Subcutaneous abdominal adipose tissue (tissue), 5 donors: ENCODE data around the gene POM121L2.
A peak's percentile ranks its signal among the peaks of the same experiment; 100 is the strongest.

ENCODE experiments used
- H3K27ac ChIP-seq: one replicate; pipeline ENCODE4 v1.7.0; 2013; ENCODE audit warnings: low read depth, mild to moderate bottlenecking, inconsistent platforms, low read length, moderate library complexity
- H3K27me3 ChIP-seq, 5 donors: one replicate each; pipeline ENCODE4 v1.7.0; 2013; ENCODE audit warnings: low read length in 5 of 5, inconsistent platforms in 1 of 5; ENCODE audit not compliant: control insufficient read depth in 5 of 5, insufficient read depth in 4 of 5
- H3K36me3 ChIP-seq, 5 donors: one replicate each; pipeline ENCODE4 v1.7.0; 2013; ENCODE audit warnings: low read length in 5 of 5; ENCODE audit not compliant: control insufficient read depth in 5 of 5, insufficient read depth in 5 of 5
- H3K4me1 ChIP-seq, 5 donors: one replicate each; pipeline ENCODE4 v1.7.0; 2013; ENCODE audit warnings: low read length in 5 of 5, mild to moderate bottlenecking in 3 of 5, moderate library complexity in 1 of 5; ENCODE audit not compliant: control insufficient read depth in 5 of 5, insufficient read depth in 5 of 5
- H3K4me3 ChIP-seq, 5 donors: one replicate each; pipeline ENCODE4 v1.7.0; 2013; ENCODE audit warnings: low read length in 5 of 5, low read depth in 1 of 5
- H3K9ac ChIP-seq, 5 donors: one replicate each; pipeline ENCODE4 v1.7.0; 2013; ENCODE audit warnings: low read length in 5 of 5, mild to moderate bottlenecking in 4 of 5, moderate library complexity in 3 of 5
- H3K9me3 ChIP-seq, 5 donors: one replicate each; pipeline ENCODE4 v1.7.0; 2013; ENCODE audit warnings: low read length in 5 of 5; ENCODE audit not compliant: control insufficient read depth in 5 of 5
- donor health status: healthy.
- donor health status: healthy.
- donor health status: healthy.
- donor health status: healthy.
- donor health status: healthy.

Gene POM121L2

DNA sequence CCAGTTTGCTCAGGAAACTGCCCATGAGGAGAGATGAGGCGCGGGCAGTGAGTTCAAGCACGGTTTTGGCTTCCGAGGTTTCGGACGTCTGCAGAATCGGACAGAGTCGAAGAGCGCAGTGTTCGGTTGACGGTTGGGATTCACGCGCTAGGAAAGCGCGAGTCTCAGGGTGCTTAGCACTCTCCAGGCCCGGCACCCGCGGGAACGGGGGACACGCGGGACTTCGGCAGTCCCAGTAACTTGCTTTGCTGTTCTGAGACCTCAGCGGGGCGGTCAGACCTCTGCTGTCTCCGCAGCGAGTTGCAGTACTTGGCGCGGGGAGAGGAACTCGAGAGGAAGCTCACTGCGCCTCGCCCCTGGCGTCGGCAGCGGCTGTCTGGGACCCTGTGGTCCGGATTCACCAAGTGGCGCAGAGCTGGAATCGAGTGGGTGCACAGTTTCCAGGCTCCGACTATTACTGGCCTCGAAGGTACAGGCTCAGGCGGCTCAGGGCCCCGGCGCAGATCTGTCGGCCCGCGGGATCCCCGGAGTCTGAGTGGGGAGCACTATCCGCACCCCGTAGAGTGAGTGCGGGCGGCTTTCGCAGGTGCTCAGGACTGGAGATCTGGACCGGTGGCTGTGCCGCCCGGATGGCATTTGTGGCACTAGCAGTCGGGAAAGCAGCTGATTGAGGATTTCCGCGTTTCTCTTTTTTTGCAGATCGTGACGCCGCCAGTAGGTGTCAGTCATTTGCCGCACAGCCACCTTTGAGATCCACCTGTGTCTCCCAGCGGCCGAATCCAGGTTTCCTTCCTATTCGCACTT, at the start of gene POM121L2:
Gene POM121L2 (minus strand): TSS at position 128 of the 804 bp plus-strand sequence. CDS start 103 bp downstream, at position 25.
- H3K4me1 ChIP-seq, result peaks cover 0 to 15% (median 12%) of the 10 kb centered on the region in 5 donors
- H3K27ac ChIP-seq, result no peak within 1 kb of the TSS
- peak within 1 kb of the TSS; percentile 56 to 72 (median 70) for H3K4me3 ChIP-seq
- no peaks in the 10 kb centered on the region for H3K36me3 ChIP-seq
- peaks cover 9 to 46% (median 29%) of the 10 kb centered on the region in 5 donors for H3K27me3 ChIP-seq
- no peaks in the 10 kb centered on the region for H3K9me3 ChIP-seq
- peak within 1 kb of the TSS in 4 of 5 donors; percentile 22 to 64 (median 58) for H3K9ac ChIP-seq

GRCh38 chr6:27359231-27359630, 47.2 kb upstream of the POM121L2 start:
- H3K4me1 ChIP-seq, result no peaks in the 10 kb centered on the region
- peak overlapping the region in 2 of 5 donors; percentile 1 to 12 for H3K4me3 ChIP-seq
- H3K9me3 ChIP-seq, result peaks cover 10 to 32% (median 23%) of the 10 kb centered on the region in 5 donors

DNA sequence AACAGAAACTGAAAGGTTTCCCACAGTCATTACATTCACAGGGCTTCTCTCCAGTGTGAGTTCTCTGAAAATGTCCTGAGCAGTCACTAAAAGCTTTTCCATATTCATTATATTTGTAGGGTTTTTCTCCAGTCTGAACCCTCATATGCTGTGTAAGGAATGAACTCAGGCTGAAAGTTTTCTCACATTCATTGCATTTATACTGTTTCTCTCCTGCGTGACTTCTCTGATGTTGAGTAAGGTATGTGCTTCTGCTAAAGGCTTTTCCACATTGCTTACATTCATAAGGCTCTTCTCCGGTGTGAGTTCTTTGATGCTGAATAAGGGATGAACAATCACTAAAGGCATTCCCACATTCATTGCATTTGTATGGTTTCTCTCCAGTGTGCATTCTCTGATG, 46.7 kb upstream of the POM121L2 start:
- no peaks in the 10 kb centered on the region for H3K4me1 ChIP-seq
- no peak overlapping the region for H3K4me3 ChIP-seq
- peaks cover 4 to 29% (median 12%) of the 10 kb centered on the region in 5 donors for H3K36me3 ChIP-seq
- H3K9ac ChIP-seq, result no peak overlapping the region
- no peak overlapping the region for H3K27ac ChIP-seq
- H3K9me3 ChIP-seq, result peaks cover 10 to 33% (median 26%) of the 10 kb centered on the region in 5 donors
- H3K27me3 ChIP-seq, result no peaks in the 10 kb centered on the region

More at GRCh38 chr6:27359231-27359630, 47.2 kb upstream of the POM121L2 start:
- Histone ChIP-seq H3K36me3 (peaks cover 4 to 29% (median 12%) of the 10 kb centered on the region in 5 donors), H3K27me3 (no peaks in the 10 kb centered on the region), H3K27ac (no peak overlapping the region), H3K9ac (no peak overlapping the region)

DNA sequence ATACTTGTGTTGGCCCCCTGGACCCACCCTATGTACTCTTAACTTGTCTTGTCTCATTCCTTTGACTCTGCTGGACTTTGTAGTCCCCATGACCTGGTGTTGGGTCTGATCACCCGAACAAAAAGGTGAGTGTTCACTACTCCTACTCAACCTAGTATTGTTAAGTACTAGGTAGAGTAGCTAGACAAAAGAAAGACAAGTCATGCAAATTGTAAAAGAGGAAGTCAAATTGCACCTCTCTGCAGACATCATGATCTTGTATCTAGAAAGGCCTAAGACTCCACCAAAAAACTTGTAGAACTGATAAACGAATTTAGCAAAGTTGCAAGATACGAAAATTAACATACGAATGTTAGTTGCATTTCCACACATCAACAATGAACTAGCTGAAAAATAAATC, 40.8 kb upstream of the POM121L2 start:
- Histone ChIP-seq H3K36me3 (no peaks in the 10 kb centered on the region), H3K9me3 (peaks cover 0 to 13% (median 9%) of the 10 kb centered on the region in 5 donors), H3K4me1 (no peaks in the 10 kb centered on the region), H3K27ac (no peak overlapping the region), H3K4me3 (no peak overlapping the region), H3K27me3 (no peaks in the 10 kb centered on the region), H3K9ac (no peak overlapping the region)

DNA sequence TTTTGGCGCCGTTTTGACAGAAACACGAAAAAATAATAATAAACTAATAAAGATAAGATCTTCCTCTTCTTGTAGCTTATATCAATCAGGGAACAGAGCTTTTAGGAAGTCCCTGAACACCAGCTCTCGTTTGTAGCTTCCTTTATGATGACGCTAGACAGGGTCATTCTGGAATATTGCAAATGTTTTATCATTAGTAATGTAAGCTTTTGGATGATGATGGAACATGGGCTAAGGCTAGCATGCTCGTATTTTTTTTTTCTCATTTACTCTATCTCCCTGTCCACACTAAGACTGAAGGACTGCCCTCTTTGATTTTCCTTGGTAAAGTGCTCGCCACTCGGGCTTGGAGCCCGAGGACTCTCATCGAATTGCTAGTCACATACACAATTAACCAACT, 22.1 kb upstream of the POM121L2 start:
- H3K4me3 ChIP-seq, result no peak overlapping the region
- no peak overlapping the region for H3K27ac ChIP-seq
- H3K9ac ChIP-seq, result no peak overlapping the region
- H3K4me1 ChIP-seq, result peaks cover 0 to 6% (median 3%) of the 10 kb centered on the region in 5 donors
- peaks cover 0 to 3% (median 0%) of the 10 kb centered on the region in 5 donors for H3K9me3 ChIP-seq
- H3K27me3 ChIP-seq, result no peaks in the 10 kb centered on the region
- no peaks in the 10 kb centered on the region for H3K36me3 ChIP-seq

GRCh38 chr6:27333642-27334040, 21.6 kb upstream of the POM121L2 start:
- Histone ChIP-seq H3K9ac (no peak overlapping the region), H3K4me3 (peak overlapping the region in 3 of 5 donors; percentile 46 to 62 (median 47)), H3K27me3 (peaks cover 0 to 2% (median 0%) of the 10 kb centered on the region in 5 donors), H3K27ac (no peak overlapping the region), H3K4me1 (peaks cover 0 to 6% (median 3%) of the 10 kb centered on the region in 5 donors), H3K9me3 (peaks cover 0 to 3% (median 0%) of the 10 kb centered on the region in 5 donors), H3K36me3 (no peaks in the 10 kb centered on the region)

DNA sequence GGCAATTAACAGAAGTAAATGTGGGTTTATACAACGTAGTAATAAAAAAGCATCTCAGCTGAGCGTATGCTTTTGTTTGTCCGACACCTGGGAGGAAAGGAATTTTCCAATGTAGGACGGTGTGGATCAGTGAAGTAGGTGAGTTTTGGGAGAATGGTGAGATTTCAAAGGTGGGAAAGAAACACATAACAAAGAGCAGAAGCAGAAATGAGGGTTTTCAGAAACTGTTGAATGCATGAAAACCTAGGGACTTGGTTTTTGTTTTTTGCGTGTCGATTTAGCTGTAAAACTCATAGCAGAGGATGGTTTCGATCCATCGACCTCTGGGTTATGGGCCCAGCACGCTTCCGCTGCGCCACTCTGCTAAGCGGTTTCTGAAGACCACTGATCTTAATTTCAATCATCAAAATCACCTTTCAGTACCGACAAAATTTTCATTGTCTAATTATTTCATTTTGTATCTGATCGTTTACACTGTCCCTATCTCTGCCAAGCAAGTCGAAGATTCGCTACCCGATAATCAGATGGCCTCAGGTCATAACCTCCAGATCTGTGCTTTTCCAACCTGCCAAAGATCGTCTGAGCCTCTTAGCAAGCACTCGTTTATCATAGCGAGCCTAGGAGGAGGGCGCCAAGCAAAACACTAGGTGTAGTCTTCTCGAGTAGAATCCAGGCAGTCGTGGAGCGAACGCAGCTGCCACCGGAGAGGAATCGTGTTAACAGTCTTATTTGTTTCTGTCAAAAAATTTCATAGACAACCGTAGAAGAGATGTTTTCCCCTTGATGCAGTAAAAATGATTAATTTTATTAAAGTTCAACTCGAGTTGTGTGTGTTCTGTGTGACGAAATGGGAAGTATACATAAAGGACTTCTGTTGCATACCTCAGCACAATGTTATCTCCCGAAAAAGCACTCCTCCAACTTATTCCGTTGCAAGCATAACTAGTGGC, 20.9 kb upstream of the POM121L2 start:
- Histone ChIP-seq H3K27ac (no peak overlapping the region), H3K27me3 (peaks cover 0 to 3% (median 0%) of the 10 kb centered on the region in 5 donors), H3K4me3 (peak overlapping the region; percentile 46 to 62 (median 50))

GRCh38 chr6:27327023-27327738, 15.1 kb upstream of the POM121L2 start:
- Histone ChIP-seq H3K9me3 (no peaks in the 10 kb centered on the region), H3K4me1 (no peaks in the 10 kb centered on the region), H3K36me3 (no peaks in the 10 kb centered on the region), H3K27me3 (peaks cover 0 to 6% (median 3%) of the 10 kb centered on the region in 5 donors), H3K27ac (no peak overlapping the region), H3K4me3 (no peak overlapping the region), H3K9ac (no peak overlapping the region)

More for the DNA sequence above, 20.9 kb upstream of the POM121L2 start:
- peaks cover 0 to 3% (median 0%) of the 10 kb centered on the region in 5 donors for H3K9me3 ChIP-seq
- peaks cover 0 to 6% (median 3%) of the 10 kb centered on the region in 5 donors for H3K4me1 ChIP-seq
- H3K36me3 ChIP-seq, result no peaks in the 10 kb centered on the region
- H3K9ac ChIP-seq, result peak overlapping the region in 2 of 5 donors; percentile 10 to 11

DNA sequence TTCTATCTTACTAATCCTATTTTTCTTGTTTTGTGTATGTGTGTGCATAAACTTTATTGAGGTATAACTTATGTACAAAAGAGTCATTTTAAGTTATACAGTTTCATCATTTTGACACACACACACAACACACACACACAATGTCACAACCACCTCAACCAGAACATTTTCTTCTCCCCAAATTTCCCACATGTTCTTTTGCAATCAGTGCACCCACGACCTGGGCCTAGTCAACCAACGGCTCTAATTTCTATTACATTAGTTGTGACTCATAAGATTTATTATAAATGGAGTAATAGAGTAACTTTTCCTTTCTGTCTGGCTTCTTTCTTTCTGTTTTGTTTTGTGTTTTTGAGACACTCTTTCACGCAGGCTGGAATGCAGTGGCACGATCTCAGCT, 9.8 kb upstream of the POM121L2 start:
- Histone ChIP-seq H3K27ac (no peak overlapping the region), H3K9me3 (no peaks in the 10 kb centered on the region), H3K27me3 (peaks cover 0 to 3% (median 3%) of the 10 kb centered on the region in 5 donors), H3K4me3 (no peak overlapping the region), H3K9ac (no peak overlapping the region), H3K4me1 (no peaks in the 10 kb centered on the region), H3K36me3 (no peaks in the 10 kb centered on the region)
